Activated CD4-positive, alpha-beta T cell treated with anti-CD3 and anti-CD28 coated beads for 4 hours (primary cell): ENCODE results near the gene NOM1.

Source experiments
- DNase-seq, 2 donors: peaks; one replicate each; pipeline ENCODE4 v3.0.0-alpha.2; 2020

NOM1 gene

DNA sequence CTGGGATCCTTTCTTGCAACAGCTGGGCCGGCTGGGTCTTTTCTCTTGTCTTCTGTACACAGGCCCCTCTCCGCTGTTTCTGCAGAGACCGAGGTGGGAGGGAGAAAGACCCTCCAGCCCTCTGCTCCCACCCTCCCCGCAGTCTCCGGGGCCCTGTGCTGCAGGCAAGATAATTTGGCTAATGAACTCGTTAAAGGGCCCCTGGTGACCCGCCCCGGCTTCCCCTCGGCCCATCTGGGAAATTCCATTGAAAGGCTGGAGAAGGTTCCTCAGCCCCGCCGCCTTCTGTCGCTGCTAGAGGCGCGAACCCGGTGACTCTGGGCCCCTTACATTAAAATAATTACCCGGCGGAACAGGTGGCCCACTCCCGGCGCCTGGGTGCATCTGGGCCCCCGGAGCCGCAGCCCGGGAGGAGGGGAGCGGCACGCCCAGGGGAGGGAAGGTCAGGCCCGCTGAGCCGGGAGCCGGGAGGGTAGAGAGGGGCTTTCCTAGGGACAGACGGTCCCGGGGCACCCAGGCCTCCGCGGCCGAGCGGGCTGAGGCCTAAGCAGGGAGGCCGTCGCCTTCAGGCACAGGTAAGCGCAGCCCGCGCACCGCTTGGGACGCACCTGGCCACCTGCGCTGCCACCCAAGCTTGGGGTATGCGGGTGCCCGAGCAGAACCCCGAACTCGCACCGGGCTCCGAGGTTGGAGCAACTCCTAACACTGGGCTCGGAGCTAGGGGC, 68.3 kb downstream of the NOM1 start:
- no peak for DNase-seq

DNA sequence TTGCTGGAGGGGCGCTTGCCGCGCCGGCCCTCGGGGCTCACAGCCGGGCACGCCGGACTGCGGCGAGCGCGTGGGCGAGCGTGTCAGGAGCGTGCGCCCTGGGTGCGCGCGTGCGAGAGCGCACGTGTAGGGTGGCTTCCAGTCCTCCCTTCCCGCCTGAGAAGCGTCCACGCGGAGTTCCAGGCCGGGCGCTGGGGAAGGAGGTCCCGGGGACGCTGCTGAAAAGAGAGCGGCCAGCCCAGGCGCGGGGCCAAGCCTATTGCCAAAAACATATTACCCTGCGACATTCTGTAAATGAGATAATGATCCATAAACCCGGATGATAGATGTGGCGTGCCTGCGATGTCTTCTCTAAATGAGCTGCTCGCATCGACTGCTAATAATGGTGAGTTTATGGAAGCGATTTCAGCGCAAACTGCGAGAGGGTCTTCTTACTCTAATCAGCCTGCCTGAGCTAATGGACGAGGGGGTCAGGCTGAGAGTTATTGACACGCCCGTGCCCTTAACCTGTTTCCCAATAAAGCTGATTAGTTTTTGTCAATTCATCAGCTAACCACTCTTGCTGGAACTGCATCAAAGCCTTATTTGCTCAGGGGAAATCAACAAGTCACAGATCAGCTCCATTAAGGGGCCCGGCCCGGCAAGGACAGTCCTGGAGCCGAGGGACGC, 69.0 kb downstream of the NOM1 start:
- no peak for DNase-seq

GRCh38 chr7:157018997-157019608, 69.6 kb downstream of the NOM1 start:
- DNase-seq: no peak

DNA sequence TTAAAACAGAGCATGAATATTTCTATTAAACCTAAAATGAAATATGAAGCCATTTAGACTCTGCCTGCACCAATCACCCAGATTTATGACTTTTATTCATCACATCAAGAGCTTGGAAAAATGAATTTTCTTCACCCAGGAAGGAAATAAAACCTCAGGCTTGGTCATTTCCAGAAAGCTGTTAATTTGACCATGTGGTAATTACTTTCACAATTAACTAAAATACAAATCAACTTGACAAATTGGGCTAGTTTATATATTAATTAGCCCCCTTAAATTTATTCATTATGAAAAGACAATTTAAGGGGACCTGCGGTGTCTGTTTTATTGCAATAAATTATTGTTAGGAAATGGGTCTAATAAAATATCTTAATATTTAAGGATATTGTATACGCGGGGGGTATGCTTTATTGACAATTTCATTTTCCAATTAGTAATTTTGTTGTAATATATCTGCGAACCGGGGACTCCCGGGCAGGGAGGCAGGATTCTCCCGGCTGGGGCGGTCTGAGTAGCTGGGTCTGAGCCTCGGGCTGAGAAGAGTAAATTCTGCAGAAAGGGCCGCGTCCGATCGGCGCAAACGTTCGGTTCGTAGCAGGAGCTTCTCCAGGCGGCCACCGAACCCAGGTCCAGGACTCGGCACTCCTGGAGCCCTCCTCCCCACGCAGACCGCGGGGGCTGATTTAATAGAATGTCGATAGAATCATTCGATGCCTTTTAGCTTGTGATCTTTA, 70.4 kb downstream of the NOM1 start:
- no peak for DNase-seq

DNA sequence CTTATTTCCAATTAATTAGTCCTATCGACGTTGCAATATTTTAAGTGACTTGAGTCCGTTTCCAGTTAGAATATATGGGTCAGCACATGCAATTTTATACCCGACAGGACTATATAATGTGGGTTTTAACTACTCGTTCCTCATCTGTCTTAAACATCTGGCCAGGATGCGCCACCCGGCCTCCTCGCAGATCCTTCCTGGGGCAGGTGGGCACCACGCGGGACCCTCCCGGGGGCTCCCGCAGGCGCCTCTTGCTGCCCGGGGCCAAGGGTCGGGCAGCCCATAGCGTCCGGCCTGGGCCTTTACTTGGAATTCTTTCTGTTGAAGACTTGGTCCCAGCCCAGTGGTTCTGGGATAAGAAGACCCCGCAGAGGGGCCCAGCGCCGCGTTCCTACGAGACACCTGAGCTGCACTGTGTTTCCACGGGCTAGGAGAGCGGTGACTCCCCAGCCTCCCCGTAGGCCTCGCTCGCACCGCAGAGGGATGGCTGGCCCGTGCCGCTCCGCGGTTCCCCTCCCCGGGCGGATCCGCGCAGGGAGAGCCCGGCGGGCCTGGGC, 71.1 kb downstream of the NOM1 start:
- no peak for DNase-seq

- DNase-seq: no peak
These were observed 71.8 kb downstream of the NOM1 start for GRCh38 chr7:157021071-157021870.

- no peak for DNase-seq
These were observed 72.6 kb downstream of the NOM1 start for GRCh38 chr7:157021871-157022680.
